Articular chondrocyte of knee joint (primary cell): Measurements from ENCODE around the gene KRIT1. TPM values are rescaled to one million over a fixed set of nuclear protein-coding genes. Genes with fewer than 3 reads are reported as not detected.

Source experiments
- small RNA-seq: library from RNA; depleted of rRNA; stranded (forward); fragments of <200 nt; gene quantifications from one replicate; pipeline ENCODE3, GENCODE V24; 2012
- total RNA-seq: library from RNA; depleted of rRNA; stranded (reverse); fragments of >200 nt; gene quantifications from 2 replicates; pipeline ENCODE4 v1.2.3, GENCODE V29; 2012

Gene KRIT1
- total RNA-seq: 63.2 and 76.4 TPM in 2 replicates

GRCh38 chr7:92245487-92246359, at the start of gene KRIT1, which contains the start of gene ANKIB1:
Gene KRIT1, minus strand, starts transcription at chr7:92245914. Its CDS starts 3,779 bp downstream, at chr7:92242135.
Gene ANKIB1, plus strand, starts transcription at chr7:92245974. Its CDS starts 49,005 bp downstream, at chr7:92294979.

GRCh38 chr7:92178928-92179924, 66.5 kb downstream of the KRIT1 start, which contains the start of gene LRRD1:
Gene LRRD1, minus strand, starts transcription at chr7:92179142. Its CDS starts 13,940 bp downstream, at chr7:92165202.

Small RNAs within 50 kb of the gene (small RNA-seq; reads per million reads assigned to genes)
- gene MIR1285-1: not detected
- not detected for gene RF00019

Other genes with a start within 250 kb of the KRIT1 start
- 162 and 202 TPM in 2 replicates for gene CYP51A1, start 111.4 kb downstream of the KRIT1 start, total RNA-seq
- gene LRRD1, start 66.8 kb downstream of the KRIT1 start, total RNA-seq: 0.43 and 0.65 TPM in 2 replicates
- 94.9 and 113 TPM in 2 replicates for gene ANKIB1, start 60 bp upstream of the KRIT1 start, total RNA-seq
- gene GATAD1, start 201.6 kb upstream of the KRIT1 start, total RNA-seq: 31.1 and 41.6 TPM in 2 replicates
- gene ERVW-1, start 232.0 kb upstream of the KRIT1 start, total RNA-seq: not detected in 2 replicates